Gastroesophageal sphincter (tissue), 3 donors: ENCODE results near the gene COX7B.

Source experiments
- EP300 ChIP-seq: sonication (generic); formaldehyde crosslinking; IDR thresholded peaks from one replicate; pipeline ENCODE4 v1.6.1; 2017; ENCODE audit warnings: antibody characterized with exemption, mild to moderate bottlenecking
- POLR2A ChIP-seq, 2 donors: fragments of 450-650 bp; IDR thresholded peaks; one replicate each; pipeline ENCODE4 v1.6.1; 2017; ENCODE audit warnings: antibody characterized with exemption in 2 of 2, mild to moderate bottlenecking in 2 of 2, moderate library complexity in 1 of 2
- POLR2AphosphoS5 ChIP-seq: sonication (generic); formaldehyde crosslinking; IDR thresholded peaks from one replicate; pipeline ENCODE4 v1.6.1; 2017; ENCODE audit warnings: antibody characterized with exemption
- TF ChIP-seq, protein P1 (sequence below), 4 experiments: fragments of 200-600 bp in 2 of 4; fragments of 450-650 bp in 2 of 4; sonication (generic) in 1 of 4; IDR thresholded peaks; one replicate each; pipeline ENCODE4 v1.5.1; 2017 to 2019; ENCODE audit warnings: antibody characterized with exemption in 4 of 4, mild to moderate bottlenecking in 2 of 4, moderate library complexity in 2 of 4

DNA sequence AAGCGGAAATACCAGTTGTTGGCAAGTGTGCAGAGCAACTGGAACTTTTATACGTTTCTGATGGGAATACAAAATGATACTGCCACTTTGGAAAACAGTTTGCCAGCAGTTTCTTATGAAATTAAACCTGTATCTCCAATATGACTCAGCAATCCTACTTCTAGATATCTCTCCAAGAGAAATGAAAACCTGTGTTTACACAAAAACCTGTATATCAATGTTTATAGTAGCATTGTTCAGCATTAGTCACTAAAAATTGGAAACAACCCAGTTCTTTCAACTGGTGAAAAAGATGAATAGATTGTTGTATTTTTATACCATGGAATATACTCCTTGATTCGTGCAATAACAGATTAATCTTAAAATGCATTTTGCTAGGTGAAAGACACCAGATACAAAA is 38.0 kb downstream of the COX7B start:
- TF ChIP-seq, protein P1, sequence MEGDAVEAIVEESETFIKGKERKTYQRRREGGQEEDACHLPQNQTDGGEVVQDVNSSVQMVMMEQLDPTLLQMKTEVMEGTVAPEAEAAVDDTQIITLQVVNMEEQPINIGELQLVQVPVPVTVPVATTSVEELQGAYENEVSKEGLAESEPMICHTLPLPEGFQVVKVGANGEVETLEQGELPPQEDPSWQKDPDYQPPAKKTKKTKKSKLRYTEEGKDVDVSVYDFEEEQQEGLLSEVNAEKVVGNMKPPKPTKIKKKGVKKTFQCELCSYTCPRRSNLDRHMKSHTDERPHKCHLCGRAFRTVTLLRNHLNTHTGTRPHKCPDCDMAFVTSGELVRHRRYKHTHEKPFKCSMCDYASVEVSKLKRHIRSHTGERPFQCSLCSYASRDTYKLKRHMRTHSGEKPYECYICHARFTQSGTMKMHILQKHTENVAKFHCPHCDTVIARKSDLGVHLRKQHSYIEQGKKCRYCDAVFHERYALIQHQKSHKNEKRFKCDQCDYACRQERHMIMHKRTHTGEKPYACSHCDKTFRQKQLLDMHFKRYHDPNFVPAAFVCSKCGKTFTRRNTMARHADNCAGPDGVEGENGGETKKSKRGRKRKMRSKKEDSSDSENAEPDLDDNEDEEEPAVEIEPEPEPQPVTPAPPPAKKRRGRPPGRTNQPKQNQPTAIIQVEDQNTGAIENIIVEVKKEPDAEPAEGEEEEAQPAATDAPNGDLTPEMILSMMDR (IDR thresholded peaks at IDR 0.05) = no peak
- TF ChIP-seq POLR2A (IDR thresholded peaks at IDR 0.05) (no peak), POLR2AphosphoS5 (peak; percentile 14), EP300 (no peak)
